GM19328 (cell line): ENCODE measurements around the gene WTAP.
A peak's percentile ranks its signal among the peaks of the same experiment; 100 is the strongest.
"Not testable (repeated sequence)": the region's sequence is repeated elsewhere in the genome, so short reads cannot be mapped to it uniquely, and the experiment has no call there.

Experiments used
- ATAC-seq: cut with Tn5 transposase; IDR thresholded peaks from one replicate; pipeline ENCODE4 v1.9.1; 2021; ENCODE audit warnings: mild to moderate bottlenecking, moderate library complexity; ENCODE audit not compliant: unreplicated experiment

Gene WTAP

GRCh38 chr6:159727717-159728445 is 575 bp downstream of the WTAP start:
- peak; percentile 35 for ATAC-seq

DNA sequence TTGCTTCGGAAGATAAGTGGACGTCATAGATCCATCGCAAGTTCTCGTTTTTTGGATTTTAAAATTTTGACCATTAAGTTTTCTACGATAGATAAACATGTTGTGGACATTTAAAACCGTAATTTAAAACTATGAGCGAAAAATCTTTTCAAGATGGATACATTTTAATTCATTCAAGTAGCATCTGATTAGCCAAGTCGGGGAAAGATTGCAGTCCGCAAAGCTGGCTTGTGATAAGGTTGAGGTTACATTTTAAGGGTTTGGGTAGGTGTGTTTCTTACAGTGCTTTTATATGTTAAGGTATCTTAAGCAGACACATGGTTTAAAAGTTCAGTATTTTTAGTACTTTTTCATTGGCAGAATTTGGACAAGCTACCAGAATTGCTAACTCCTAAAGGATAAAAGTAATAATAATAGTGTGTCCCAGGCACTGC is 1.2 kb downstream of the WTAP start:
- no peak for ATAC-seq

- ATAC-seq = no peak
These were observed 2.5 kb downstream of the WTAP start for GRCh38 chr6:159729598-159730331.

GRCh38 chr6:159730332-159730676 is 3.0 kb downstream of the WTAP start:
- ATAC-seq = no peak

DNA sequence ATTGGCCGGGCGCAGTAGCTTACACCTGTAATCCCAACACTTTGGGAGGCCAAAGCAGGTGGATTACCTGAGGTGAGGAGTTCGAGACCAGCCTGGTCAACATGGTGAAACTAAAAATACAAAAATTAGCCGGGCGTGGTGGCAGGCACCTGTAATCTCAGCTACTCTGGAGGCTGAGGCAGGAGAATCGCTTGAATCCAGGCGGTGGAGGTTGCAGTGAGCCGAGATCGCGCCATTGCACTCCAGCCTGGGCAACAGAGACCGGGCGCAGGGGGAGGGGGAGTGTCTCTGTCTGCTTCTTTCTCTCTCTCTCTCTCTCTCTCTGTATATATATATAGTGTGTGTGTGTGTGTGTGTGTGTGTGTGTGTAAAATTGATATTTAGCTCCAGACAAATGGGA is 5.2 kb downstream of the WTAP start:
- ATAC-seq = not testable (repeated sequence)

- ATAC-seq = not testable (repeated sequence)
These were observed 6.1 kb downstream of the WTAP start for GRCh38 chr6:159733395-159733794.

DNA sequence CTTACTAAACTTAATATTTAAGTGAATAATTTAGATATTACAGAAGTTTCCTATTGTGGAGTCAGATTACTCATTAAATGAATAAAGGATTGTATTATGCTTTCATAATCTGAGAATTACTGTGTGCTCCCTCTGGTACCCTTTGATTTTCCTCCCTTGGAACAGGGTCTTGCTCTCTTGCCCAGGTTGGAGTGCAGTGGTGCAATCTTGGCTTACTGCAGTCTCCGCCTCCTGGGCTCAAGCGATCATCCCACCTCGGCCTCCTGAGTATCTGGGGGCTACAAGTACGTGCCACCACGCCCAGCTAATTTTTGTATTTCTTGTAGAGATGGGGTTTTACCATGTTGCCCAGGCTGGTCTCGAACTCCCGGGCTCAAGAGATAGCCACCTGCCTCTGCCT is 9.6 kb downstream of the WTAP start:
- no peak for ATAC-seq

GRCh38 chr6:159739341-159739740 is 12.0 kb downstream of the WTAP start:
- ATAC-seq = no peak

DNA sequence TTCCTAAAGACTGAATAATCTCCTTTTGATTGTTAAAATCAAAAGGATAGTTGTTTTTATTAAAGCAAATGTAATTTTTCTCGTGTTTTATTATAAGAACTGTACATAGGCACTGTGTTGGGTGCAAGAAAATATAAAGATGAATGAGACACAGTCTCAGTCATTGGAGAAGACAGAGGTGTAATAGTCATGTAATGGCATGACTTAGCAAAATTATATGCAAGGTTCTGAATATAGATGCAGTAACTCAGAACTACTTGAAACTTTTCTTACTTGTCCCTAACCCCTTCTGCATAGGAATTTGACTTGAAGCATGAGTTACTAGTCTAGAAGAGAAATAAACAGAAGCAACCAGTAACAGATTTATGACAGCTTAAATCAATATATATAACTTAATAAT is 14.9 kb downstream of the WTAP start:
- ATAC-seq = no peak

DNA sequence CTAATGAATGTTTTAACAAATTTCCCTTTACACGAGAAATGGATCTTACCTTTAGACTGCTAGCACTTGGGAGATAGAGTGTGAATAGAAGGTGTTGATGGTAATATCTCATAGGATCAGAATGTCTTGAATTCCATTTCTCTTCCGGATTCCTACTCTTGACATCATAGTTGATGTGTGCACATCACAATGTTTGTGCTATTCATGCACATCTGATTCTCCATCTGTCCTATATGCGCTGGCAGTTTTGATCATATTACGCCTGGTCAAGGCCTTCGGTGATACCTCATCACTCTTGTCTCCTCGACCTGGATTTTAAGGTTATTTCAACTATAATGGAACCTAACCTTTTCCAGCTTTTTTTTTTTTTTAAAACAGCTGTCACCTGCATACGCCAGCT is 17.8 kb downstream of the WTAP start:
- no peak for ATAC-seq

GRCh38 chr6:159746759-159747158 is 19.5 kb downstream of the WTAP start:
- ATAC-seq = no peak

DNA sequence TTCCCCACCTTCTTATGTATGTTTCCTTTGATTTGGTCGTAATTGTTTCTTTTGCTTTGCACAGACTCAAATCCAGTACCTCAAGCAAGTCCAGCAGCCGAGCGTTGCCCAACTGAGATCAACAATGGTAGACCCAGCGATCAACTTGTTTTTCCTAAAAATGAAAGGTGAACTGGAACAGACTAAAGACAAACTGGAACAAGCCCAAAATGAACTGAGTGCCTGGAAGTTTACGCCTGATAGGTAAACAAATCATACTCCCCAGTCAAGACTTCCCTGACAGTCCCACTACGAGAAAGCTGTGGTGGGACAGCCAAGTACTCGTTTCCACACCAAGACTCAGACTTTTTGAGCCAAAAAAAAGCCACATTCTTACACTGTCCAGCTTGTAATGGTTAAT is 20.8 kb downstream of the WTAP start:
- not testable (repeated sequence) for ATAC-seq

- no peak for ATAC-seq
These were observed 24.1 kb downstream of the WTAP start for GRCh38 chr6:159751448-159751847.

GRCh38 chr6:159753081-159753872 is 26.0 kb downstream of the WTAP start:
- ATAC-seq = no peak

DNA sequence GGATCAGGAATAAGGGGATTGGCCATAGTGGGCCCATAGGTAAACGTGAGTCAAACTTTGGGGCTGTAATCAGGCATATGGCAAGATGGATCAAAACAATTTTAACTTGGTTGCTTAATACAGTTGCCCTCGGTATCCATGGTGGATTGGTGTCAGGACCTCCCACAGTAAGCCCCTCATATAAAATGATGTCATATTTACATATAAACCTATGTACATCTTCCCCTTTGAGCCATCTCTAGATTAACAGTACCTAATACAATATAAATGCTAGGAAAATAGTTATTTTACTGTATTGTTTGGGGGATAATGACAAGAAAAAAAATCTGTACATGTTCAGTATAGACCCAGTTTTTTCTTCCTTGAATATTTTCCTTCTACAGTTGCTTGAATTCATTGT is 27.1 kb downstream of the WTAP start:
- no peak for ATAC-seq

- no peak for ATAC-seq
These were observed 27.9 kb downstream of the WTAP start for GRCh38 chr6:159754959-159755914.

DNA sequence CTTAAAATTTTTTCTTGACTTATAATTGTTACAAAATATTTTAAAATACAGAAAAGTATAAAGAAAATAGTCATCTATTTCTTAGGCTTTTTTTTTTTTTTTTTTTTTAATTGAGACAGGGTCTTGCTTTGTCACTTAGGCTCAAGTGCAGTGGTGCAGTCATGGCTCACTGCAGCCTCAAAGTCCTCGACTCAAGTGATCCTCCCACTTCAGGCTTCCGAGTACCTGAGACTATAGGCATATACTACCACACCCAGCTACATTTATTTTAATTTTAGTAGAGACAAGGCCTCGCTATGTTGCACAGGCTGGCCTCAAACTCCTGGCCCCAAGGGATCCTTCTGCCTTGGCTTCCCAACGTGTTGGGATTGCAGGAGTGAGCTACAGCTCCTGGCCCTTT is 29.2 kb downstream of the WTAP start:
- ATAC-seq = no peak

- no peak for ATAC-seq
These were observed 31.0 kb downstream of the WTAP start for GRCh38 chr6:159758031-159759001.

DNA sequence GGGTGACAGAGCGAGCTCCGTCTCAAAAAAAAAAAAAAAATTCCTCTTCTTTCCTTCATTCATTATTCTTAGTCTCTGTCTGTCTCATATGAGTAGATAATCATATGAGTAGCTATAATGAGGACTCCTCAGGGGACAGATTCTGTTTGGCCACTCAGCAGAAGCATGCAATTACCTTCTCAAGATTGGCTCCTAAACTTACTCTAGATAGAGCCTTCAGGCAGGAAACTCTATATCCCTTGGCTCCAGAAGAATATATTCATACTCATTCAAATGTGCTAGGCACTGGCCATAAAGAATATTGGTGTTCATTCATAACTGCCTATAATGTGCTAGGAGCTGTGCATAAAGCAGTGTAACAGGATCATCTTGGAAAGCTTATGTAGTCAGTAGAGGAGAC is 32.3 kb downstream of the WTAP start:
- ATAC-seq = no peak
